Keratinocyte (primary cell): ENCODE measurements around the gene SIGLEC8. TPM values are rescaled to one million over a fixed set of nuclear protein-coding genes. Genes with fewer than 3 reads are reported as not detected.
"Not testable (repeated sequence)": the region's sequence is repeated elsewhere in the genome, so short reads cannot be mapped to it uniquely, and the experiment has no call there.

Experiments
- DNase-seq: peaks from one replicate; pipeline ENCODE4 v3.0.0-alpha.2; 2011; ENCODE audit warnings: low read depth, missing footprints, low spot score
- FAIRE-seq: peaks from 2 replicates; lab custom pipeline; 2011; peaks lifted over from hg19 to GRCh38; lab: Jason Lieb, UNC
- H2AFZ ChIP-seq: 2 replicates; pipeline ENCODE4 v1.6.0; 2012; ENCODE audit warnings: low read length, control low read depth, inconsistent platforms; ENCODE audit not compliant: control insufficient read depth
- H3K27ac ChIP-seq: 2 replicates; pipeline ENCODE4 v1.5.1; 2011; ENCODE audit warnings: low read length; ENCODE audit not compliant: control insufficient read depth, insufficient read depth
- H3K27me3 ChIP-seq: 3 replicates; pipeline ENCODE4 v1.6.0; 2011; ENCODE audit warnings: low read length; ENCODE audit not compliant: control insufficient read depth, insufficient read depth; ENCODE audit errors: extremely low read depth
- H3K36me3 ChIP-seq, 2 experiments: 2 replicates in 1 of 2; 3 replicates in 1 of 2; pipeline ENCODE4 v1.5.1; 2011; ENCODE audit warnings: low read length in 2 of 2, mild to moderate bottlenecking in 1 of 2; ENCODE audit not compliant: control insufficient read depth in 2 of 2, insufficient read depth in 2 of 2; ENCODE audit errors: extremely low read depth in 1 of 2
- H3K4me1 ChIP-seq: 3 replicates; pipeline ENCODE4 v1.5.1; 2011; ENCODE audit warnings: low read length; ENCODE audit not compliant: control insufficient read depth, insufficient read depth; ENCODE audit errors: extremely low read depth
- H3K4me2 ChIP-seq: 3 replicates; pipeline ENCODE4 v1.6.0; 2011; ENCODE audit warnings: low read depth, low read length; ENCODE audit not compliant: control insufficient read depth, insufficient read depth; ENCODE audit errors: extremely low read depth
- H3K4me3 ChIP-seq, 3 experiments: fragments of 200-600 bp in 1 of 3; sonication (generic) in 1 of 3; 2 replicates in 2 of 3; 3 replicates in 1 of 3; pipeline ENCODE4 v1.5.1; 2011 to 2016; ENCODE audit warnings: low read length in 3 of 3, mild to moderate bottlenecking in 3 of 3, control low read depth in 2 of 3, inconsistent platforms in 1 of 3, low read depth in 1 of 3, mixed read lengths in 1 of 3, mixed run types in 1 of 3, moderate library complexity in 1 of 3; ENCODE audit not compliant: control insufficient read depth in 2 of 3, insufficient read depth in 2 of 3; ENCODE audit errors: extremely low read depth in 1 of 3
- H3K79me2 ChIP-seq: 2 replicates; pipeline ENCODE4 v1.6.0; 2012; ENCODE audit warnings: low read length; ENCODE audit not compliant: control insufficient read depth, insufficient read depth
- H3K9ac ChIP-seq: 3 replicates; pipeline ENCODE4 v1.6.0; 2011; ENCODE audit warnings: low read length; ENCODE audit not compliant: control insufficient read depth, insufficient read depth; ENCODE audit errors: extremely low read depth
- H3K9me1 ChIP-seq: 3 replicates; pipeline ENCODE4 v1.6.0; 2011; ENCODE audit warnings: low read length; ENCODE audit not compliant: control insufficient read depth, insufficient read depth; ENCODE audit errors: extremely low read depth
- H3K9me3 ChIP-seq: 2 replicates; pipeline ENCODE4 v1.5.1; 2012; ENCODE audit warnings: low read depth, low read length; ENCODE audit not compliant: control insufficient read depth
- H4K20me1 ChIP-seq: 3 replicates; pipeline ENCODE4 v1.6.0; 2011; ENCODE audit warnings: low read length; ENCODE audit not compliant: control insufficient read depth, insufficient read depth; ENCODE audit errors: extremely low read depth
- EZH2 ChIP-seq: IDR thresholded peaks from one replicate; pipeline ENCODE4 v1.6.1; 2012; ENCODE audit warnings: inconsistent platforms, mild to moderate bottlenecking, low read length, moderate library complexity
- dilution Hi-C: fragments of 300-500 bp; cut with MboI; formaldehyde crosslinking; loops from one replicate; pipeline ENCODE4 v1.7.0; 2020; ENCODE audit warnings: low sequenced_read_pairs; ENCODE audit not compliant: extremely low pct_ligation_motif_present
- polyA plus RNA-seq, 5 experiments: library from polyadenylated mRNA; depleted of rRNA in 3 of 5; stranded (reverse) in 3 of 5; stranded (forward) in 1 of 5; unstranded in 1 of 5; fragments of >200 nt; gene quantifications; 1 replicate in 1 of 5; 2 replicates in 3 of 5; 3 replicates in 1 of 5; pipeline versions ENCODE4 v1.2.1 to v1.2.3, GENCODE V29; 2011 to 2012; ENCODE audit warnings: missing spikeins in 2 of 5, low read depth in 1 of 5, low replicate concordance in 1 of 5
- TF ChIP-seq, protein P1 (sequence below), 3 experiments: IDR thresholded peaks in 1 of 3; conservative IDR thresholded peaks in 1 of 3; optimal IDR thresholded peaks in 1 of 3; 2 replicates in 2 of 3; 3 replicates in 1 of 3; pipeline versions ENCODE3 to v1.5.1; 2011; ENCODE audit warnings: low read length in 3 of 3, mild to moderate bottlenecking in 3 of 3, moderate library complexity in 2 of 3, control low read depth in 1 of 3, inconsistent platforms in 1 of 3; ENCODE audit not compliant: insufficient read depth in 2 of 3; ENCODE audit errors: extremely low read depth in 1 of 3

The SIGLEC8 gene
- polyA plus RNA-seq, 1 donor (not counting 4 experiments of a cell fraction or from before 2014, with no cell fraction given): not detected

DNA sequence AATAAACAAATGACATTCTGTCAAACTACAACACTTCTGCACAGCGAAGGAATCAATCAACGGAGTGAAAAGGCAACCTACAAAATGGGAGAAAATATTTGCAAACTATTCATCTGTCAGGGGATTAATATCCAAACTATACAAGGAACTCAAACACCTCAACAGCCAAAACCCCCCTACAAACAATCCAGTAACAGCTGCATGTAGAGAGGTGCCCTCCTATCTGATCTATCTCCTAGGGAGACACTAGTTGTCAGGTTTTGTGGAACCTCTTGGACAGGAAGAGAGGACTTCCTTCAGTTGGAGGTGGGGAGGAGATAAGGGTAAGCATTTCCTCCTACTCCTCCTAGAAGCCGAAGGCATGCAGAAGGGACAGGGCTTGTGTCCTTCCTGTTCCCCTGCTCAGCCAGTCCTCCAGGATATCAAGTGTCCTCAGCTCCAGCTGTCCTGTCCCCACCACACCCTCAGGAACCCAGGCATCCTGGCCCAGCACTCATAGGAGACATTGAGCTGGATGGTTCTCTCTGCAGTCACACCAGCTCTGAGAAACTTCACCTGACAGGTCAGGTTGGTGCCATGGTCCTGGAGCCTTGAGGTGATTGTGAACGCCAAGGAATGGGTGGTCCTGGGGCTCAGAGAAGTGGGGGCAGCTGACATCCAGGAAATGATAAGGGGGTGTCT lies 9.8 kb upstream of the SIGLEC8 start:
- no peak for FAIRE-seq
- dilution Hi-C loops: no loop called here

DNA sequence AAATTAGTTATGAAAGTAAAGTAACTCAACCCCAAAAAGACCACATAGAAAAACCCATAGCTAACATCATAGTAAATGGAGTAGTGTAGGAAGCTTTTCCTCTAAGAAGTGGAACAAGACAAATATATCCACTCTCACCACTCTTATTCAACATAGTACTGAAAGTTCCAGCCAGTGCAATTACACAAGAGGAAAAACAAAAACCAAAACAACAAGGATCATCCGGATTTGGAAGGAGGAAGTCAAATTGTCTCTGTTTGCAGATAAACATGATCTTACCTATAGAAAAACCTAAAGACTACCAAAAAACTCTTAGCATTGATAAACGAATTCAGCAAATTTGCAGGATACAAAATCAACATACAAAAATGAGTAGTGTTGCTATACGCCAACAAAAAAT lies 8.5 kb upstream of the SIGLEC8 start:
- no peaks in the 10 kb centered on the region for H4K20me1 ChIP-seq
- no peaks in the 10 kb centered on the region for H3K79me2 ChIP-seq
- no peaks in the 10 kb centered on the region for H3K9me1 ChIP-seq
- FAIRE-seq (no peak), DNase-seq (no peak)
- H3K9ac ChIP-seq: no peak overlapping the region
- no peaks in the 10 kb centered on the region for H3K4me1 ChIP-seq
- H3K4me2 ChIP-seq: no peak overlapping the region
- no peak overlapping the region for H3K27ac ChIP-seq
- H3K9me3 ChIP-seq: no peaks in the 10 kb centered on the region
- no peaks in the 10 kb centered on the region for H3K27me3 ChIP-seq
- H3K4me3 ChIP-seq: no peak overlapping the region
- H3K36me3 ChIP-seq: no peaks in the 10 kb centered on the region
- H2AFZ ChIP-seq: no peak overlapping the region
- no peak for TF ChIP-seq EZH2
- TF ChIP-seq, protein P1, sequence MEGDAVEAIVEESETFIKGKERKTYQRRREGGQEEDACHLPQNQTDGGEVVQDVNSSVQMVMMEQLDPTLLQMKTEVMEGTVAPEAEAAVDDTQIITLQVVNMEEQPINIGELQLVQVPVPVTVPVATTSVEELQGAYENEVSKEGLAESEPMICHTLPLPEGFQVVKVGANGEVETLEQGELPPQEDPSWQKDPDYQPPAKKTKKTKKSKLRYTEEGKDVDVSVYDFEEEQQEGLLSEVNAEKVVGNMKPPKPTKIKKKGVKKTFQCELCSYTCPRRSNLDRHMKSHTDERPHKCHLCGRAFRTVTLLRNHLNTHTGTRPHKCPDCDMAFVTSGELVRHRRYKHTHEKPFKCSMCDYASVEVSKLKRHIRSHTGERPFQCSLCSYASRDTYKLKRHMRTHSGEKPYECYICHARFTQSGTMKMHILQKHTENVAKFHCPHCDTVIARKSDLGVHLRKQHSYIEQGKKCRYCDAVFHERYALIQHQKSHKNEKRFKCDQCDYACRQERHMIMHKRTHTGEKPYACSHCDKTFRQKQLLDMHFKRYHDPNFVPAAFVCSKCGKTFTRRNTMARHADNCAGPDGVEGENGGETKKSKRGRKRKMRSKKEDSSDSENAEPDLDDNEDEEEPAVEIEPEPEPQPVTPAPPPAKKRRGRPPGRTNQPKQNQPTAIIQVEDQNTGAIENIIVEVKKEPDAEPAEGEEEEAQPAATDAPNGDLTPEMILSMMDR (optimal IDR thresholded peaks at IDR 0.05 in 1 of 3, IDR thresholded peaks at IDR 0.05 in 1 of 3, conservative IDR thresholded peaks at IDR 0.05 in 1 of 3; ENCODE audit: extremely low read depth in 1 of 3, insufficient read depth in 2 of 3, low read length in 3 of 3): no peak
- dilution Hi-C loops: no loop called here

More for the DNA sequence above, 9.8 kb upstream of the SIGLEC8 start:
- Histone ChIP-seq H3K27me3 (no peaks in the 10 kb centered on the region), H3K9me1 (no peaks in the 10 kb centered on the region), H3K4me3 (no peak overlapping the region), H3K4me2 (no peak overlapping the region), H3K27ac (no peak overlapping the region), H4K20me1 (no peaks in the 10 kb centered on the region), H3K9ac (no peak overlapping the region), H2AFZ (no peak overlapping the region), H3K79me2 (no peaks in the 10 kb centered on the region), H3K4me1 (no peaks in the 10 kb centered on the region), H3K9me3 (no peaks in the 10 kb centered on the region), H3K36me3 (no peaks in the 10 kb centered on the region)
- DNase-seq: no peak
- TF ChIP-seq EZH2: no peak
- TF ChIP-seq, protein P1 (optimal IDR thresholded peaks at IDR 0.05 in 1 of 3, IDR thresholded peaks at IDR 0.05 in 1 of 3, conservative IDR thresholded peaks at IDR 0.05 in 1 of 3; ENCODE audit: extremely low read depth in 1 of 3, insufficient read depth in 2 of 3, low read length in 3 of 3): no peak

DNA sequence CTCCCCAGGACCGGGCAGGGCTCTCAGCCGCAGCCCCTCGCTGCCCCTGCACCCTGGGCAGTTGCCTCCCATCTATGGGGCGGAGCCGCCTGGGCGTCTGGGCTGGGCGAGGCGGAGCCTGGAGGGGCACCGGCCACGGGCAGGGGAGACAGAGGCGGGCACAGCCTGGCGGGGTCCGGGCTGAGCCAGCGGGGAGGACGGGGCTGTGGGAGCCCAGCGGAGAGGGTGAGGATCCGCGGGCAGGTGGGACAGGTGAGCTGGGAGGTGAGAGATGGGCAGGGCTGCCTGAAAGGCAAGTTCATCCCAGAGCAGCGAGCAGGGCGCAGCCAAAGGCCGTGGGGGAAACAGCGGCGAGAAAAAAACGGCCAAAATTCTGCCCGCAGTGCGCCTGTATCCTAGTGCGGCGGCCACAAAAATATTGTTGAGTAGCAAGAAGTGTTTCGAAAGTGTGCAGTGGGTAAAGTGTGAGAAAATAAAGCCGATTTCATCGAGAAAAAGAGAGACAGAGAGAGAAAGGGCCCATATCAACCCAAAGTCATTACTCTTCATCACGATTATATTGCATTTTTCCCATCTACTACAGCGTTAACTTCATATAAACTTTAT lies 5.8 kb upstream of the SIGLEC8 start:
- H3K4me2 ChIP-seq, H3K9me3 ChIP-seq, H3K4me3 ChIP-seq, H2AFZ ChIP-seq, H3K27ac ChIP-seq, H3K9ac ChIP-seq, H3K27me3 ChIP-seq, DNase-seq, H4K20me1 ChIP-seq, H3K4me1 ChIP-seq, FAIRE-seq, dilution Hi-C loops, H3K9me1 ChIP-seq, H3K36me3 ChIP-seq, H3K79me2 ChIP-seq: not testable (repeated sequence)
